ENCODE measurements around the gene TRIM17. TPM values are rescaled to one million over a fixed set of nuclear protein-coding genes. Genes with fewer than 3 reads are reported as not detected.

The TRIM17 gene
- total RNA-seq, 4 donors from 2014 or later = not detected

GRCh38 chr1:228377664-228378089, 39.0 kb downstream of the TRIM17 start:
- peak overlapping the region in 3 of 4 donors; percentile 61 to 92 (median 89) for H3K27ac ChIP-seq
- H3K4me3 ChIP-seq = no peak overlapping the region
- ATAC-seq (no peak), DNase-seq (no peak)
- H3K36me3 ChIP-seq = peaks cover 0 to 56% of the 10 kb centered on the region in 2 donors
- no peaks in the 10 kb centered on the region for H3K9me3 ChIP-seq
- in situ Hi-C loops (cut with MboI; ENCODE audit: low sequenced_read_pairs in 4 of 4) (no loop called here), intact Hi-C loops (cut with DNase I; ENCODE audit: low total_unique reads) (no loop called here)
- H3K27me3 ChIP-seq = no peaks in the 10 kb centered on the region
- TF ChIP-seq POLR2A (IDR thresholded peaks at IDR 0.05) (no peak), CTCF (IDR thresholded peaks at IDR 0.05 in 4 of 5, conservative IDR thresholded peaks at IDR 0.05 in 1 of 5) (no peak)
- H3K4me1 ChIP-seq = peaks cover 10 to 26% of the 10 kb centered on the region in 2 donors

- H3K27me3 ChIP-seq = no peaks in the 10 kb centered on the region
- DNase-seq (no peak), ATAC-seq (no peak)
- intact Hi-C loops (cut with DNase I; ENCODE audit: low total_unique reads) = no loop called here
- no peaks in the 10 kb centered on the region for H3K9me3 ChIP-seq
- no peak for TF ChIP-seq CTCF (IDR thresholded peaks at IDR 0.05 in 4 of 5, conservative IDR thresholded peaks at IDR 0.05 in 1 of 5)
- peak overlapping the region; percentile 82 to 92 (median 86) for H3K27ac ChIP-seq
- in situ Hi-C loops (cut with MboI; ENCODE audit: low sequenced_read_pairs in 4 of 4) = no loop called here
- no peak overlapping the region for H3K4me3 ChIP-seq
- H3K4me1 ChIP-seq = peaks cover 10 to 30% of the 10 kb centered on the region in 2 donors
- peaks cover 0 to 60% of the 10 kb centered on the region in 2 donors for H3K36me3 ChIP-seq
These were observed 39.7 kb downstream of the TRIM17 start for GRCh38 chr1:228376651-228377631.

- no peaks in the 10 kb centered on the region for H3K9me3 ChIP-seq
- H3K4me3 ChIP-seq = no peak overlapping the region
- ATAC-seq = no peak
- peak overlapping the region; percentile 82 to 92 (median 86) for H3K27ac ChIP-seq
- no peak for DNase-seq
- H3K36me3 ChIP-seq = peaks cover 0 to 65% of the 10 kb centered on the region in 2 donors
- peaks cover 10 to 37% of the 10 kb centered on the region in 2 donors for H3K4me1 ChIP-seq
- H3K27me3 ChIP-seq = no peaks in the 10 kb centered on the region
- TF ChIP-seq POLR2A (IDR thresholded peaks at IDR 0.05) = no peak
- TF ChIP-seq CTCF (IDR thresholded peaks at IDR 0.05 in 4 of 5, conservative IDR thresholded peaks at IDR 0.05 in 1 of 5) = no peak
- intact Hi-C loops (cut with DNase I; ENCODE audit: low total_unique reads) (no loop called here), in situ Hi-C loops (cut with MboI; ENCODE audit: low sequenced_read_pairs in 4 of 4) (no loop called here)
These were observed 40.4 kb downstream of the TRIM17 start for GRCh38 chr1:228376262-228376628.

- H3K9me3 ChIP-seq = no peaks in the 10 kb centered on the region
- no peak overlapping the region for H3K4me3 ChIP-seq
- no peak for DNase-seq
- peaks cover 0 to 66% of the 10 kb centered on the region in 2 donors for H3K36me3 ChIP-seq
- intact Hi-C loops (cut with DNase I; ENCODE audit: low total_unique reads) = no loop called here
- H3K4me1 ChIP-seq = peaks cover 10 to 43% of the 10 kb centered on the region in 2 donors
- no peak for ATAC-seq
- no peaks in the 10 kb centered on the region for H3K27me3 ChIP-seq
- in situ Hi-C loops (cut with MboI; ENCODE audit: low sequenced_read_pairs in 4 of 4) = no loop called here
- peak overlapping the region; percentile 82 to 92 (median 86) for H3K27ac ChIP-seq
- TF ChIP-seq POLR2A (IDR thresholded peaks at IDR 0.05) (no peak), CTCF (IDR thresholded peaks at IDR 0.05 in 4 of 5, conservative IDR thresholded peaks at IDR 0.05 in 1 of 5) (no peak)
These were observed 40.9 kb downstream of the TRIM17 start for GRCh38 chr1:228375578-228376261.
